GM12878 (cell line): ENCODE data around the gene WDFY1. TPM values are rescaled to one million over a fixed set of nuclear protein-coding genes. Genes with fewer than 3 reads are reported as not detected.

ENCODE experiments used
- ATAC-seq: fragments of 200-7000 bp; cut with Tn5 transposase; 3 replicates; pipeline ENCODE4 v1.9.1; 2020; ENCODE audit warnings: mild to moderate bottlenecking, moderate library complexity
- BruUV-seq: library from RNA; stranded (reverse); fragments of 400-500 nt; replicated peaks from 2 replicates; lab custom pipeline; 2021; lab: Mats Ljungman, UMichigan
- CTCF ChIA-PET: fragments of 300-600 bp; sonication (Branson Sonifier 250); formaldehyde crosslinking; extraction: SDS; loops from one replicate; lab custom pipeline; 2021; ENCODE audit warnings: inconsistent platforms; lab: Yijun Ruan, JAX
- POLR2A ChIA-PET: fragments of 350-600 bp; formaldehyde crosslinking; extraction: SDS; loops from one replicate; lab custom pipeline; 2021; ENCODE audit warnings: inconsistent platforms; lab: Charles Lee
- RAD21 ChIA-PET: fragments of 300-600 bp; sonication (Branson Sonifier 250); formaldehyde crosslinking; loops from one replicate; lab custom pipeline; 2023; ENCODE audit warnings: antibody characterized with exemption; ENCODE audit not compliant: unreplicated experiment; lab: Charles Lee
- SMC1A ChIA-PET: fragments of 300-600 bp; sonication (Branson Sonifier 250); formaldehyde crosslinking; loops from one replicate; lab custom pipeline; 2023; ENCODE audit not compliant: unreplicated experiment, uncharacterized antibody; lab: Charles Lee
- DNase-seq: peaks from one replicate; pipeline ENCODE4 v3.0.0-alpha.2; 2011; ENCODE audit warnings: low read depth, low spot score
- FAIRE-seq: peaks from 3 replicates; lab custom pipeline; 2011; peaks lifted over from hg19 to GRCh38; lab: Jason Lieb, UNC
- H2AFZ ChIP-seq: 2 replicates; pipeline ENCODE4 v1.6.0; 2011; ENCODE audit warnings: low read depth, low read length, control low read depth; ENCODE audit not compliant: control insufficient read depth
- H3K27ac ChIP-seq: 2 replicates; pipeline ENCODE4 v1.5.1; 2011; ENCODE audit warnings: control low read depth; ENCODE audit not compliant: control insufficient read depth, insufficient read depth
- H3K27me3 ChIP-seq, 2 experiments: replicated peaks in 1 of 2; 2 replicates each; pipeline versions ENCODE4 v1.6.0 to v1.6.1; 2011; ENCODE audit warnings: low read length in 1 of 2; ENCODE audit not compliant: control insufficient read depth in 2 of 2, insufficient read depth in 2 of 2
- H3K36me3 ChIP-seq, 2 experiments: 2 replicates each; pipeline ENCODE4 v1.5.1; 2011; ENCODE audit warnings: low read length in 1 of 2; ENCODE audit not compliant: control insufficient read depth in 2 of 2, insufficient read depth in 2 of 2
- H3K4me1 ChIP-seq: 2 replicates; pipeline ENCODE4 v1.6.1; 2011; ENCODE audit warnings: mild to moderate bottlenecking, low read length, moderate library complexity, mixed read lengths; ENCODE audit not compliant: control insufficient read depth, insufficient read depth
- H3K4me2 ChIP-seq: 2 replicates; pipeline ENCODE4 v1.6.0; 2011; ENCODE audit warnings: control low read depth; ENCODE audit not compliant: control insufficient read depth, insufficient read depth
- H3K4me3 ChIP-seq: fragments of 200-600 bp; sonication (generic); 2 replicates; pipeline ENCODE4 v1.5.1; 2016
- H3K79me2 ChIP-seq: 2 replicates; pipeline ENCODE4 v1.6.0; 2011; ENCODE audit warnings: low read length; ENCODE audit not compliant: control insufficient read depth, insufficient read depth
- H3K9ac ChIP-seq: 2 replicates; pipeline ENCODE4 v1.8.0; 2011; ENCODE audit warnings: low read length, control low read depth, mixed read lengths; ENCODE audit not compliant: control insufficient read depth, insufficient read depth
- H3K9me3 ChIP-seq: replicated peaks from 3 replicates; pipeline ENCODE4 v1.5.1; 2011; ENCODE audit warnings: mild to moderate bottlenecking, low read length; ENCODE audit not compliant: control insufficient read depth, insufficient read depth
- H4K20me1 ChIP-seq: 2 replicates; pipeline ENCODE4 v1.6.0; 2011; ENCODE audit not compliant: control insufficient read depth, insufficient read depth
- BCL11A ChIP-seq: IDR thresholded peaks from 2 replicates; pipeline ENCODE4 v1.6.1; 2011; ENCODE audit warnings: low read depth, low read length
- FOXK2 ChIP-seq: fragments of 450-650 bp; IDR thresholded peaks from 2 replicates; pipeline ENCODE4 v1.6.1; 2017; ENCODE audit warnings: mild to moderate bottlenecking, moderate library complexity
- WGBS: methylation state at CpG from one replicate; pipeline ENCODE4 v1.1.6; 2016; ENCODE audit warnings: low lambda C conversion rate; ENCODE audit not compliant: insufficient replicate concordance, insufficient coverage; ENCODE audit errors: missing lambda C conversion rate; 5-methylcytosine and 5-hydroxymethylcytosine counted together
- in situ Hi-C: fragments of 300-500 bp; cut with MboI; formaldehyde crosslinking; loops from 9 replicates; pipeline ENCODE4 v1.14.3; 2018; ENCODE audit warnings: mixed read lengths
- intact Hi-C: fragments of 100-400 bp; cut with micrococcal nuclease; formaldehyde crosslinking; loops from one replicate; pipeline ENCODE4 v1.14.2; 2022; ENCODE audit not compliant: unreplicated experiment
- polyA plus RNA-seq, 11 experiments: library from polyadenylated mRNA; depleted of rRNA in 4 of 11; unstranded in 6 of 11; stranded (reverse) in 5 of 11; fragments of >200 nt; fragmentation: Nextera tagmentation in 4 of 11; fragmentation: Illumina TruSeq in 1 of 11; extraction: Ambion mirVana in 4 of 11; extraction: Trizol in 1 of 11; gene quantifications; 1 replicate in 1 of 11; 2 replicates in 10 of 11; pipeline versions ENCODE4 v1.2.1 to v1.2.3, GENCODE V29; 2011 to 2016; ENCODE audit warnings: inconsistent platforms in 2 of 11, missing spikeins in 2 of 11, low read depth in 1 of 11
- total RNA-seq, 4 experiments: library from RNA; depleted of rRNA in 3 of 4; stranded (reverse); fragments of >200 nt in 3 of 4; fragmentation: Illumina TruSeq in 1 of 4; extraction: Trizol in 1 of 4; gene quantifications; 2 replicates each; pipeline versions ENCODE4 v1.2.1 to v1.2.3, GENCODE V29; 2013 to 2021
- TF ChIP-seq, protein P1 (sequence below): fragments of 450-650 bp; IDR thresholded peaks from 2 replicates; pipeline ENCODE4 v1.6.1; 2016; ENCODE audit warnings: mild to moderate bottlenecking, moderate library complexity, borderline replicate concordance

Gene WDFY1
- total and polyA plus RNA-seq, 10 of the 15 experiments (the other 5 are each of a cell fraction or from before 2014, with no cell fraction given): 2.9 to 28.1 (median 13.1) TPM

- SMC1A ChIA-PET: no interaction called here
- no peak overlapping the region for H3K27ac ChIP-seq
- H3K79me2 ChIP-seq: peaks cover 6% of the 10 kb centered on the region
- RAD21 ChIA-PET: no interaction called here
- FAIRE-seq (no peak), DNase-seq (no peak), ATAC-seq (no peak)
- H3K9me3 ChIP-seq: no peaks in the 10 kb centered on the region; the same call in 2 of the 3 replicates
- TF ChIP-seq FOXK2 (no peak), BCL11A (no peak)
- TF ChIP-seq, protein P1, sequence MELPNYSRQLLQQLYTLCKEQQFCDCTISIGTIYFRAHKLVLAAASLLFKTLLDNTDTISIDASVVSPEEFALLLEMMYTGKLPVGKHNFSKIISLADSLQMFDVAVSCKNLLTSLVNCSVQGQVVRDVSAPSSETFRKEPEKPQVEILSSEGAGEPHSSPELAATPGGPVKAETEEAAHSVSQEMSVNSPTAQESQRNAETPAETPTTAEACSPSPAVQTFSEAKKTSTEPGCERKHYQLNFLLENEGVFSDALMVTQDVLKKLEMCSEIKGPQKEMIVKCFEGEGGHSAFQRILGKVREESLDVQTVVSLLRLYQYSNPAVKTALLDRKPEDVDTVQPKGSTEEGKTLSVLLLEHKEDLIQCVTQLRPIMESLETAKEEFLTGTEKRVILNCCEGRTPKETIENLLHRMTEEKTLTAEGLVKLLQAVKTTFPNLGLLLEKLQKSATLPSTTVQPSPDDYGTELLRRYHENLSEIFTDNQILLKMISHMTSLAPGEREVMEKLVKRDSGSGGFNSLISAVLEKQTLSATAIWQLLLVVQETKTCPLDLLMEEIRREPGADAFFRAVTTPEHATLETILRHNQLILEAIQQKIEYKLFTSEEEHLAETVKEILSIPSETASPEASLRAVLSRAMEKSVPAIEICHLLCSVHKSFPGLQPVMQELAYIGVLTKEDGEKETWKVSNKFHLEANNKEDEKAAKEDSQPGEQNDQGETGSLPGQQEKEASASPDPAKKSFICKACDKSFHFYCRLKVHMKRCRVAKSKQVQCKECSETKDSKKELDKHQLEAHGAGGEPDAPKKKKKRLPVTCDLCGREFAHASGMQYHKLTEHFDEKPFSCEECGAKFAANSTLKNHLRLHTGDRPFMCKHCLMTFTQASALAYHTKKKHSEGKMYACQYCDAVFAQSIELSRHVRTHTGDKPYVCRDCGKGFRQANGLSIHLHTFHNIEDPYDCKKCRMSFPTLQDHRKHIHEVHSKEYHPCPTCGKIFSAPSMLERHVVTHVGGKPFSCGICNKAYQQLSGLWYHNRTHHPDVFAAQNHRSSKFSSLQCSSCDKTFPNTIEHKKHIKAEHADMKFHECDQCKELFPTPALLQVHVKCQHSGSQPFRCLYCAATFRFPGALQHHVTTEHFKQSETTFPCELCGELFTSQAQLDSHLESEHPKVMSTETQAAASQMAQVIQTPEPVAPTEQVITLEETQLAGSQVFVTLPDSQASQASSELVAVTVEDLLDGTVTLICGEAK: peak; percentile 30; the same call in 1 of the 2 replicates
- BruUV-seq: no TSS peak
- H3K4me3 ChIP-seq: no peak overlapping the region
- H2AFZ ChIP-seq: no peak overlapping the region
- POLR2A ChIA-PET: no interaction called here
- WGBS: 87% methylated on average over 5 of the region's 5 CpGs
- H3K27me3 ChIP-seq: no peaks in the 10 kb centered on the region
- no peak overlapping the region for H3K9ac ChIP-seq
- H4K20me1 ChIP-seq: no peaks in the 10 kb centered on the region
- no peaks in the 10 kb centered on the region; a peak in 1 of 4 replicates for H3K36me3 ChIP-seq
- CTCF ChIA-PET: interaction anchor here (0.6 to 2.1 kb wide), 4 partner anchors 13 to 1054 kb away, joined by 3 to 6 read pairs (median 4); no protein-coding TSS in a partner anchor
- intact Hi-C loops: no loop called here
- in situ Hi-C loops: no loop called here
- peaks cover 2% of the 10 kb centered on the region; the same call in 1 of the 2 replicates for H3K4me1 ChIP-seq
- no peak overlapping the region for H3K4me2 ChIP-seq
These were observed 116.0 kb downstream of the WDFY1 start for GRCh38 chr2:223829128-223829527.
